22Rv1 (cell line): ENCODE data around the gene GATD1.

Experiments used
- ZFX ChIP-seq: fragments of 450-650 bp; IDR thresholded peaks from 2 replicates; pipeline ENCODE4 v1.6.1; 2017; ENCODE audit warnings: antibody characterized with exemption, borderline replicate concordance
- TF ChIP-seq, protein P1 (sequence below): fragments of 450-650 bp; IDR thresholded peaks from 2 replicates; pipeline ENCODE4 v1.5.1; 2017; ENCODE audit warnings: mild to moderate bottlenecking

DNA sequence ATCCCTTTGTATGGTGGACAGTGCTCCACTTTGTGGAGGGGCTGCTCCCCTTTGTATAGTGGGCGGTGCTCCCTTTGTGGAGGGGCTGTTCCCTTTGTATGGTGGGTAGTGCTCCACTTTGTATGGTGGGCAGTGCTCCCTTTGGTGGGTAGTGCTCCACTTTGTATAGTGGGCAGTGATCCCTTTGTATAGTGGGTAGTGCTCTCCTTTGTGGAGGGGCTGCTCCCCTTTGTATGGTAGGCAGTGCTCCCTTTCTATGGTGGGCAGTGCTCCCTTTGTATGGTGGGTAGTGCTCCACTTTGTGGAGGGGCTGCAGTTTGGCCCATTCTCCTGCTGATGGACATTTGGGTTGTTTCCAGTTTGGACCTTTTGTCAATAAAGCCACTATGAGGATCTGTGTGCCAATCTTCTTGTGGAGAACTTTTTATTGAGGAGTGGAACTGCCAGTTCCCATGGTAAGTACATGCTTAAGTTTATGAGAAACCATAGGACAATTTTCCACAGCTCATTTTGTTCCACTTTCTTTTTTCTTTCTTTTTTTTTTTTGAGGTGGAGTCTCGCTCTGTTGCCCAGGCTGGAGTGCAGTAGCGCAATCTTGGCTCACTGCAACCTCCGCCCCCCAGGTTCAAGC is 34.6 kb downstream of the GATD1 start:
- TF ChIP-seq, protein P1, sequence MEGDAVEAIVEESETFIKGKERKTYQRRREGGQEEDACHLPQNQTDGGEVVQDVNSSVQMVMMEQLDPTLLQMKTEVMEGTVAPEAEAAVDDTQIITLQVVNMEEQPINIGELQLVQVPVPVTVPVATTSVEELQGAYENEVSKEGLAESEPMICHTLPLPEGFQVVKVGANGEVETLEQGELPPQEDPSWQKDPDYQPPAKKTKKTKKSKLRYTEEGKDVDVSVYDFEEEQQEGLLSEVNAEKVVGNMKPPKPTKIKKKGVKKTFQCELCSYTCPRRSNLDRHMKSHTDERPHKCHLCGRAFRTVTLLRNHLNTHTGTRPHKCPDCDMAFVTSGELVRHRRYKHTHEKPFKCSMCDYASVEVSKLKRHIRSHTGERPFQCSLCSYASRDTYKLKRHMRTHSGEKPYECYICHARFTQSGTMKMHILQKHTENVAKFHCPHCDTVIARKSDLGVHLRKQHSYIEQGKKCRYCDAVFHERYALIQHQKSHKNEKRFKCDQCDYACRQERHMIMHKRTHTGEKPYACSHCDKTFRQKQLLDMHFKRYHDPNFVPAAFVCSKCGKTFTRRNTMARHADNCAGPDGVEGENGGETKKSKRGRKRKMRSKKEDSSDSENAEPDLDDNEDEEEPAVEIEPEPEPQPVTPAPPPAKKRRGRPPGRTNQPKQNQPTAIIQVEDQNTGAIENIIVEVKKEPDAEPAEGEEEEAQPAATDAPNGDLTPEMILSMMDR: no peak
- no peak for TF ChIP-seq ZFX
